HepG2 (cell line): ENCODE data around the gene E2F3. TPM values are rescaled to one million over a fixed set of nuclear protein-coding genes. Genes with fewer than 3 reads are reported as not detected.

Source experiments
- BORCS8-MEF2B ChIP-seq: sonication (generic); formaldehyde crosslinking; IDR thresholded peaks from 2 replicates; pipeline ENCODE4 v1.8.0; 2022; ENCODE audit warnings: mild to moderate bottlenecking, missing genetic modification reagents
- CC2D1A ChIP-seq: sonication (generic); formaldehyde crosslinking; IDR thresholded peaks from 2 replicates; pipeline ENCODE4 v1.8.1; 2023; ENCODE audit warnings: mild to moderate bottlenecking, missing genetic modification reagents
- GTF2F1 ChIP-seq: fragments of 150-350 bp; IDR thresholded peaks from 2 replicates; pipeline ENCODE4 v1.6.1; 2014; ENCODE audit warnings: low read length
- HDAC6 ChIP-seq: fragments of 200-600 bp; sonication (generic); IDR thresholded peaks from 2 replicates; pipeline ENCODE4 v1.7.0; 2017; ENCODE audit warnings: mild to moderate bottlenecking, antibody characterized with exemption, low read length, low read depth
- HNRNPLL ChIP-seq: fragments of 200-400 bp; formaldehyde crosslinking; IDR thresholded peaks from 2 replicates; pipeline ENCODE4 v1.6.1; 2017; ENCODE audit warnings: mild to moderate bottlenecking, low read depth, low read length; ENCODE audit not compliant: poor library complexity, severe bottlenecking
- KDM5B ChIP-seq: sonication (generic); formaldehyde crosslinking; IDR thresholded peaks from 2 replicates; pipeline ENCODE4 v1.4.0; 2020; ENCODE audit warnings: missing genetic modification reagents, mild to moderate bottlenecking, borderline replicate concordance
- LCORL ChIP-seq, 2 experiments: fragments of 450-650 bp in 1 of 2; sonication (generic) in 1 of 2; formaldehyde crosslinking in 1 of 2; IDR thresholded peaks; 2 replicates each; pipeline versions ENCODE4 v1.5.0 to v1.6.1; 2017 to 2020; ENCODE audit warnings: antibody characterized with exemption in 1 of 2, missing genetic modification reagents in 1 of 2
- NR2F6 ChIP-seq, 2 experiments: IDR thresholded peaks; 2 replicates each; pipeline ENCODE4 v1.6.1; 2016; ENCODE audit warnings: antibody characterized with exemption in 1 of 2, mild to moderate bottlenecking in 1 of 2
- RAD21 ChIP-seq: fragments of 450-650 bp; formaldehyde crosslinking; IDR thresholded peaks from 2 replicates; pipeline ENCODE4 v1.5.0; 2020; ENCODE audit warnings: mild to moderate bottlenecking
- SALL2 ChIP-seq: sonication (generic); formaldehyde crosslinking; IDR thresholded peaks from 2 replicates; pipeline ENCODE4 v1.8.1; 2023; ENCODE audit warnings: mild to moderate bottlenecking, missing genetic modification reagents, inconsistent platforms
- SKI ChIP-seq: fragments of 450-650 bp; IDR thresholded peaks from one replicate; pipeline ENCODE4 v1.6.1; 2018; ENCODE audit warnings: mild to moderate bottlenecking; ENCODE audit not compliant: partially characterized antibody
- ZNF124 ChIP-seq: sonication (generic); formaldehyde crosslinking; IDR thresholded peaks from 2 replicates; pipeline ENCODE4 v1.4.0; 2020; ENCODE audit warnings: missing genetic modification reagents
- ZNF225 ChIP-seq: sonication (generic); formaldehyde crosslinking; IDR thresholded peaks from 2 replicates; pipeline ENCODE4 v1.4.0; 2020; ENCODE audit warnings: mild to moderate bottlenecking, missing genetic modification reagents
- ZNF558 ChIP-seq: sonication (generic); formaldehyde crosslinking; IDR thresholded peaks from 2 replicates; pipeline ENCODE4 v1.9.0; 2022; ENCODE audit warnings: mild to moderate bottlenecking, missing genetic modification reagents, borderline replicate concordance
- ZNF850 ChIP-seq: sonication (generic); formaldehyde crosslinking; conservative IDR thresholded peaks from 2 replicates; pipeline ENCODE4 v1.9.0; 2021; ENCODE audit warnings: mild to moderate bottlenecking, missing genetic modification reagents
- ZSCAN31 ChIP-seq: sonication (generic); formaldehyde crosslinking; IDR thresholded peaks from 2 replicates; pipeline ENCODE4 v1.5.0; 2020; ENCODE audit warnings: low read depth, mild to moderate bottlenecking, missing genetic modification reagents
- polyA plus RNA-seq, 8 experiments: library from polyadenylated mRNA; depleted of rRNA in 3 of 8; stranded (reverse) in 7 of 8; unstranded in 1 of 8; fragments of >200 nt; fragmentation: Illumina TruSeq in 4 of 8; extraction: Trizol in 4 of 8; gene quantifications; 2 replicates each; pipeline versions ENCODE4 v1.2.1 to v1.2.3, GENCODE V29; 2011 to 2016; ENCODE audit warnings: low read depth in 4 of 8, missing spikeins in 1 of 8, mixed read lengths in 1 of 8; ENCODE audit not compliant: insufficient read depth in 1 of 8
- total RNA-seq, 5 experiments: library from RNA; depleted of rRNA; stranded (reverse); fragments of >200 nt; fragmentation: Illumina TruSeq; extraction: Trizol; gene quantifications; 2 replicates each; pipeline ENCODE4 v1.2.3, GENCODE V29; 2016; ENCODE audit warnings: low read depth in 1 of 5
- TF ChIP-seq, protein P1 (sequence below): sonication (generic); formaldehyde crosslinking; conservative IDR thresholded peaks from 2 replicates; pipeline ENCODE4 v1.8.0; 2022; ENCODE audit warnings: mild to moderate bottlenecking, moderate library complexity, missing genetic modification reagents
- TF ChIP-seq, protein P2 (sequence below): fragments of 450-650 bp; IDR thresholded peaks from 2 replicates; pipeline ENCODE4 v1.6.1; 2016
- TF ChIP-seq, protein P3 (sequence below): sonication (generic); formaldehyde crosslinking; IDR thresholded peaks from 2 replicates; pipeline ENCODE4 v1.5.1; 2020; ENCODE audit warnings: missing genetic modification reagents, mild to moderate bottlenecking, borderline replicate concordance
- TF ChIP-seq, protein P4 (sequence below): sonication (generic); formaldehyde crosslinking; IDR thresholded peaks from 2 replicates; pipeline ENCODE4 v1.8.0; 2022; ENCODE audit warnings: mild to moderate bottlenecking, missing genetic modification reagents; ENCODE audit not compliant: insufficient replicate concordance
- TF ChIP-seq, protein P5 (sequence below): sonication (generic); formaldehyde crosslinking; IDR thresholded peaks from 2 replicates; pipeline ENCODE4 v1.4.0; 2020; ENCODE audit warnings: mild to moderate bottlenecking, missing genetic modification reagents

The E2F3 gene
- total and polyA plus RNA-seq, 2 of the 13 experiments (the other 11 are each of a cell fraction or from before 2014, with no cell fraction given) = 8.5 to 12.7 TPM

DNA sequence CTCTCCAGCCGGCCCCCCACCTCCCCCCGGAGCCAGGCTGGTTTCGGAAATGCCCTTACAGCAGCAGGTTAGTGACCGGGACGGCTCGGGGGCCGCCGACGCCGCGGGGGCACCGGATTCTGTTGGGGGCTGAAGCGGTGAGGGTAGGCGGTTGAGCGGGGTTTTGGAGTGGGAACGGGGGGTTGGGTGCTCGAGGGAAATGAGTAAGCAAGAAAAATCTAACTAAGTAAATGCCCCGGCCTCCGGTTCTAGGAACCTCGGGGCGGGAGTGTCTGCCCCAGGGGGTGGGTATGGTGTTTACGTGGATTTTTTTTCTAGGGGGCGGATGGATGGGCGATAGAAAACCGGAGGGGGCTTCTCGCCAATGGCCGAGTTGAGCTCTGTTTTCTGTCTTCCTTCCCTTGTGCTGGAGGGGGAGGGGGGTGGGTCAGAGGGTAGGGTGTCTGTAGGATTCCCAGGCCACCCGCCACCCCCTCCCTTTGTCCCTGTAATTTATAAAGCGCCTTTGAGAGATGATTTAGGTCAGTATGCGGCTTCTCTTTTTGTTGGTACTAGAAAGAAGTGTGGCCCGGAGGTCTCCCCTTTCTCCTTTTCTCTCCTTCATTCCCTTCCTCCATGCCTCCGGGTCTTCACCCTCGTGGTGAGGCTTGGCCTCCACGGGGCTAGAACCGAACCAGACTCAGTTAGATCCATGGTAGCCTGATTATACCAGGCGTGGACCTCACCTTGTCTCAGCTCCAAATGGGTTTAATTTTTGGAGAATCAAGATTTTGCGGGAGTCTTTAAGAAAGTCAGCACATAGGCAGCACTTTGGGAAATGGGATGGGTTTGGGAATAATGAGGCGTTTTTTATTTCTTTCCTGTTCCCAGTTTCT is 2.3 kb downstream of the E2F3 start (continued):
- TF ChIP-seq GTF2F1 (no peak), ZNF850 (CRISPR knock-in tag) (no peak), HDAC6 (no peak), SKI (no peak), CC2D1A (CRISPR knock-in tag) (no peak), HNRNPLL (peak; percentile 19), ZNF225 (CRISPR knock-in tag) (no peak), NR2F6 (IDR thresholded peaks at IDR 0.05) (no peak), NR2F6 (CRISPR knock-in tag; IDR thresholded peaks at IDR 0.05) (no peak), ZNF558 (CRISPR knock-in tag) (peak; percentile 57; the same call in 1 of the 2 replicates), SALL2 (CRISPR knock-in tag) (no peak), RAD21 (CRISPR knock-in tag) (no peak), ZNF124 (no peak), ZSCAN31 (peak; percentile 19; the same call in 1 of the 2 replicates), KDM5B (no peak), LCORL (IDR thresholded peaks at IDR 0.05) (no peak), LCORL (CRISPR knock-in tag; IDR thresholded peaks at IDR 0.05) (no peak), BORCS8-MEF2B (CRISPR knock-in tag) (no peak)
- TF ChIP-seq, protein P1, sequence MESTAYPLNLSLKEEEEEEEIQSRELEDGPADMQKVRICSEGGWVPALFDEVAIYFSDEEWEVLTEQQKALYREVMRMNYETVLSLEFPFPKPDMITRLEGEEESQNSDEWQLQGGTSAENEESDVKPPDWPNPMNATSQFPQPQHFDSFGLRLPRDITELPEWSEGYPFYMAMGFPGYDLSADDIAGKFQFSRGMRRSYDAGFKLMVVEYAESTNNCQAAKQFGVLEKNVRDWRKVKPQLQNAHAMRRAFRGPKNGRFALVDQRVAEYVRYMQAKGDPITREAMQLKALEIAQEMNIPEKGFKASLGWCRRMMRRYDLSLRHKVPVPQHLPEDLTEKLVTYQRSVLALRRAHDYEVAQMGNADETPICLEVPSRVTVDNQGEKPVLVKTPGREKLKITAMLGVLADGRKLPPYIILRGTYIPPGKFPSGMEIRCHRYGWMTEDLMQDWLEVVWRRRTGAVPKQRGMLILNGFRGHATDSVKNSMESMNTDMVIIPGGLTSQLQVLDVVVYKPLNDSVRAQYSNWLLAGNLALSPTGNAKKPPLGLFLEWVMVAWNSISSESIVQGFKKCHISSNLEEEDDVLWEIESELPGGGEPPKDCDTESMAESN = no peak; the same call in none of the 2 replicates
- TF ChIP-seq, protein P2, sequence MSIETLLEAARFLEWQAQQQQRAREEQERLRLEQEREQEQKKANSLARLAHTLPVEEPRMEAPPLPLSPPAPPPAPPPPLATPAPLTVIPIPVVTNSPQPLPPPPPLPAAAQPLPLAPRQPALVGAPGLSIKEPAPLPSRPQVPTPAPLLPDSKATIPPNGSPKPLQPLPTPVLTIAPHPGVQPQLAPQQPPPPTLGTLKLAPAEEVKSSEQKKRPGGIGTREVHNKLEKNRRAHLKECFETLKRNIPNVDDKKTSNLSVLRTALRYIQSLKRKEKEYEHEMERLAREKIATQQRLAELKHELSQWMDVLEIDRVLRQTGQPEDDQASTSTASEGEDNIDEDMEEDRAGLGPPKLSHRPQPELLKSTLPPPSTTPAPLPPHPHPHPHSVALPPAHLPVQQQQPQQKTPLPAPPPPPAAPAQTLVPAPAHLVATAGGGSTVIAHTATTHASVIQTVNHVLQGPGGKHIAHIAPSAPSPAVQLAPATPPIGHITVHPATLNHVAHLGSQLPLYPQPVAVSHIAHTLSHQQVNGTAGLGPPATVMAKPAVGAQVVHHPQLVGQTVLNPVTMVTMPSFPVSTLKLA = no peak
- TF ChIP-seq, protein P3, sequence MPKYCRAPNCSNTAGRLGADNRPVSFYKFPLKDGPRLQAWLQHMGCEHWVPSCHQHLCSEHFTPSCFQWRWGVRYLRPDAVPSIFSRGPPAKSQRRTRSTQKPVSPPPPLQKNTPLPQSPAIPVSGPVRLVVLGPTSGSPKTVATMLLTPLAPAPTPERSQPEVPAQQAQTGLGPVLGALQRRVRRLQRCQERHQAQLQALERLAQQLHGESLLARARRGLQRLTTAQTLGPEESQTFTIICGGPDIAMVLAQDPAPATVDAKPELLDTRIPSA = no peak
- TF ChIP-seq, protein P4, sequence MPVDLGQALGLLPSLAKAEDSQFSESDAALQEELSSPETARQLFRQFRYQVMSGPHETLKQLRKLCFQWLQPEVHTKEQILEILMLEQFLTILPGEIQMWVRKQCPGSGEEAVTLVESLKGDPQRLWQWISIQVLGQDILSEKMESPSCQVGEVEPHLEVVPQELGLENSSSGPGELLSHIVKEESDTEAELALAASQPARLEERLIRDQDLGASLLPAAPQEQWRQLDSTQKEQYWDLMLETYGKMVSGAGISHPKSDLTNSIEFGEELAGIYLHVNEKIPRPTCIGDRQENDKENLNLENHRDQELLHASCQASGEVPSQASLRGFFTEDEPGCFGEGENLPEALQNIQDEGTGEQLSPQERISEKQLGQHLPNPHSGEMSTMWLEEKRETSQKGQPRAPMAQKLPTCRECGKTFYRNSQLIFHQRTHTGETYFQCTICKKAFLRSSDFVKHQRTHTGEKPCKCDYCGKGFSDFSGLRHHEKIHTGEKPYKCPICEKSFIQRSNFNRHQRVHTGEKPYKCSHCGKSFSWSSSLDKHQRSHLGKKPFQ (CRISPR knock-in tag) = no peak
- TF ChIP-seq, protein P5, sequence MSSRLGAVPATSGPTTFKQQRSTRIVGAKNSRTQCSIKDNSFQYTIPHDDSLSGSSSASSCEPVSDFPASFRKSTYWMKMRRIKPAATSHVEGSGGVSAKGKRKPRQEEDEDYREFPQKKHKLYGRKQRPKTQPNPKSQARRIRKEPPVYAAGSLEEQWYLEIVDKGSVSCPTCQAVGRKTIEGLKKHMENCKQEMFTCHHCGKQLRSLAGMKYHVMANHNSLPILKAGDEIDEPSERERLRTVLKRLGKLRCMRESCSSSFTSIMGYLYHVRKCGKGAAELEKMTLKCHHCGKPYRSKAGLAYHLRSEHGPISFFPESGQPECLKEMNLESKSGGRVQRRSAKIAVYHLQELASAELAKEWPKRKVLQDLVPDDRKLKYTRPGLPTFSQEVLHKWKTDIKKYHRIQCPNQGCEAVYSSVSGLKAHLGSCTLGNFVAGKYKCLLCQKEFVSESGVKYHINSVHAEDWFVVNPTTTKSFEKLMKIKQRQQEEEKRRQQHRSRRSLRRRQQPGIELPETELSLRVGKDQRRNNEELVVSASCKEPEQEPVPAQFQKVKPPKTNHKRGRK (CRISPR knock-in tag) = no peak
